Duodenal mucosa (tissue), 2 donors: ENCODE data around the gene KCNQ5.

ENCODE experiments used
- H3K27ac ChIP-seq: one replicate; pipeline ENCODE4 v1.7.0; 2013; ENCODE audit warnings: low read depth, low read length
- H3K27me3 ChIP-seq, 2 donors: one replicate each; pipeline ENCODE4 v1.7.0; 2013; ENCODE audit warnings: low read length in 2 of 2, control low read depth in 1 of 2; ENCODE audit not compliant: insufficient read depth in 2 of 2, control insufficient read depth in 1 of 2
- H3K36me3 ChIP-seq, 2 donors: one replicate each; pipeline ENCODE4 v1.7.0; 2013; ENCODE audit warnings: low read length in 2 of 2, control low read depth in 1 of 2; ENCODE audit not compliant: insufficient read depth in 2 of 2, control insufficient read depth in 1 of 2
- H3K4me1 ChIP-seq, 2 donors: one replicate each; pipeline ENCODE4 v1.7.0; 2013; ENCODE audit warnings: low read length in 2 of 2, control low read depth in 1 of 2; ENCODE audit not compliant: insufficient read depth in 2 of 2, control insufficient read depth in 1 of 2
- H3K4me3 ChIP-seq, 2 donors: one replicate each; pipeline ENCODE4 v1.7.0; 2013; ENCODE audit warnings: low read length in 2 of 2, low read depth in 1 of 2
- H3K9ac ChIP-seq, 2 donors: one replicate each; pipeline ENCODE4 v1.7.0; 2013; ENCODE audit warnings: low read length in 2 of 2, low read depth in 1 of 2
- H3K9me3 ChIP-seq, 2 donors: one replicate each; pipeline ENCODE4 v1.7.0; 2013; ENCODE audit warnings: low read length in 2 of 2, control low read depth in 1 of 2; ENCODE audit not compliant: control insufficient read depth in 1 of 2

The KCNQ5 gene

DNA sequence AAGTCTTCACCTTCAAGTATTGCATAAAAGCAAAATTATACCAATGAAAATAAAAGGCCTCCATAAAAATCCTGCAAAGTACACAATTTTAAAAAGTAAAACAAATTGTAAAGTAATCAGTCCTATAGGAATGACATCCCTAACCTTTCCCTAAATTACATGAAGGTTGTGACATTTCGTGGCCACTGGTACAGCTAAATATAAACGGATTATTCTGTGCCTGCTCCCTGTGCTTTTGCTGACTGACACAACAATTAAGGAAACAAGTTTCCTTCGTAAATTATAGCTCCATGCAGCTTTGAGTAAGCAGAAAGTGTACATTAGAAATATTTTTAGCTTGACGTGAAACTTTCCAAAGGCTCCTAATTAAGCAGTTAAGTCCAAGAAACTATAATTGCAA is 222.8 kb downstream of the KCNQ5 start:
- Histone ChIP-seq H3K4me3 (no peak overlapping the region), H3K9ac (no peak overlapping the region), H3K9me3 (no peaks in the 10 kb centered on the region), H3K36me3 (no peaks in the 10 kb centered on the region), H3K27me3 (no peaks in the 10 kb centered on the region), H3K4me1 (no peaks in the 10 kb centered on the region), H3K27ac (no peak overlapping the region)

DNA sequence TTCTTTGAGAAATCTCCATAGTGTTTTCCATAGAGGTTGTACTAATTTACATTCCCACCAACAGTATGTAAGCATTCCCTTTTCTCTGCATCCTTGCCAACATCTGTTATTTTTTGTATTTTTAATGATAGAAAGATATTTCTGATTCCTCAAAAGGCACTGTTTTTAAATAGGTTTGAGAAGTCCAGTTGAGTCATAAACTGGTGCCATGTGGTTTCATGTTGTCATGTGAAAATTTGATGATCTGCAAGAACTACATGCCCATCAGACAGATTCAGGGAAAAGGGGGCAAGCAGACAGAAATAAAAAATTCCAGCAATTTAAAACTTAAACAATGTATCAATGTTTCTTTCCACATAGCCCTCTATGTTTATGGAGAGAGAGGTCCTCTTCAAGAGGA is 227.5 kb downstream of the KCNQ5 start:
- no peak overlapping the region for H3K27ac ChIP-seq
- H3K9ac ChIP-seq, result no peak overlapping the region
- no peaks in the 10 kb centered on the region for H3K9me3 ChIP-seq
- H3K36me3 ChIP-seq, result no peaks in the 10 kb centered on the region
- H3K4me3 ChIP-seq, result no peak overlapping the region
- H3K4me1 ChIP-seq, result no peaks in the 10 kb centered on the region
- H3K27me3 ChIP-seq, result no peaks in the 10 kb centered on the region

DNA sequence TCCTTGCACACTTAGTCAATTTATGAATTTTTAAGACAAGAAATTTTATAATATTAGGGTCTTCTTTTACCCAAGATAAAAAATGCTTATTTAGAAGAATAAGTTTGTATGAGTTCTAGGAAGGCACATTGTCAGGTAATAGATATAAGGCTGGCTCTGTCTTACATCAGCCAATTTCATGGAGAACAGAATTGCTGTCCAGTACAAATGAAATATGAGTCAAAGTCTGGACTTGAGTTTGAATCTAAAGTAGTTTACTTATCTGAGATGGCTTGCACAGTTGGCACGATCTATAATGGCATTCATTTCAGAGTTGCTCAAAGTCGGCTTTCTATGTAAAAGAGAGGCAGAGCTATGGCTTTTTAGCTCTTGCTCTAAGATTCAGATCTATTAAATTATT is 228.2 kb downstream of the KCNQ5 start:
- Histone ChIP-seq H3K4me3 (no peak overlapping the region), H3K27me3 (no peaks in the 10 kb centered on the region), H3K27ac (no peak overlapping the region), H3K36me3 (no peaks in the 10 kb centered on the region), H3K4me1 (no peaks in the 10 kb centered on the region), H3K9ac (no peak overlapping the region), H3K9me3 (no peaks in the 10 kb centered on the region)

DNA sequence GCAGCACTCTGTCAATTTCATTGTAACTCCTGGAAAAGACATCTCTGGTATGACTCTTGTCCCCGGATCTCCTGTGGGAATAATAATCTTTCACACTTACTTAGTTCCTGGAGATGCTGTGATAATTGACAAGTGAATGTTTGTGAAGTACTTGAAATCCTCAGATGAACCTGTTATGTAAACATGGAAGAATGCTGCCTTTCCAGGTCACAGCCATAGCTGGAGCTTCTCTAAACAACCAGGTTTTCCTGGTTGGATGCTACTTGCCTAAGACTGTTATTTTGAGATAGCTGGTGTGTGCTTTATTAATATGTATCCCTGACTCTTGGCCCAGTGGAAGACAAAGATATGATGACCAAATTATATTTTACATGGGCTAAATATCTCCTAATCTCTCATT is 228.6 kb downstream of the KCNQ5 start:
- Histone ChIP-seq H3K36me3 (no peaks in the 10 kb centered on the region), H3K9me3 (no peaks in the 10 kb centered on the region), H3K4me3 (no peak overlapping the region), H3K9ac (no peak overlapping the region), H3K27ac (no peak overlapping the region), H3K27me3 (no peaks in the 10 kb centered on the region), H3K4me1 (no peaks in the 10 kb centered on the region)

DNA sequence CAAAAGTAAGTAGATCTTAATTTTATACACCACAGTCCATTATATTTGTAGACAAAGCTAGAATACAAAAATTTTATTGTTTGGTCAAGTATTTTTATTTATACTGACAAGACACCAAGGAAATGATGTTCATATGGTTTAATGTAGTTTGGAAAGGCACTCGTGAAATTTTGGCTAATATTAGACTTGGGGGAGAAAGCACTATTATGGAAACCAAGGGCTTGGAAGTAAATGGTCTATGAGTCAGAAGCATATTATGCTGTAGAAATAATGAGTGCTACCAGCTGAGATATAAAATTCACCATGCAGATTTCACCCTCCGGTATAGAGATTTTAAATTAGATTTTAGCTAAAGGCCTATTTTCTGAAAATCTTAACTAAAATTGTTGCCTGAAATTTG is 233.6 kb downstream of the KCNQ5 start:
- Histone ChIP-seq H3K4me3 (no peak overlapping the region), H3K4me1 (no peaks in the 10 kb centered on the region), H3K9ac (no peak overlapping the region), H3K27ac (no peak overlapping the region), H3K27me3 (no peaks in the 10 kb centered on the region), H3K36me3 (no peaks in the 10 kb centered on the region), H3K9me3 (no peaks in the 10 kb centered on the region)

DNA sequence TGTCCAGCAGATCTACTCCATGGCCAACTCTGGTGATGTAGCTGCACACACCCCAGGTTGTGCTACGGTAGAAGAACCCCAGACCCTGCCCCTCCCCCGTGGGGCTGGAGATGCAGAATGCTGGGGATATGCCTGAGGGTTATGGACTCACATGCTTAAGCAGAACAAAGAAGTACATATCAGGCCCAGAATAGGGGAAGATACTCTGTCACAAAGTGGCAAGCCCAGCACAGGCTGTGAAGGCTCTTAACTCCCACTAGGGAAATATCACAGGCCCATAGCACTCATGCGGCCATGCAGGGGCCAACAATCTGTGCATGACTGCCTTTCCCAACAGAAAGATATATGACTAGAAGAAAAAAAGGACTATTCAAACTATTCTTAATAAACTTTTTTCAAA is 234.9 kb downstream of the KCNQ5 start:
- Histone ChIP-seq H3K9ac (no peak overlapping the region), H3K27me3 (no peaks in the 10 kb centered on the region), H3K9me3 (no peaks in the 10 kb centered on the region), H3K36me3 (no peaks in the 10 kb centered on the region), H3K4me3 (no peak overlapping the region), H3K4me1 (no peaks in the 10 kb centered on the region), H3K27ac (no peak overlapping the region)

DNA sequence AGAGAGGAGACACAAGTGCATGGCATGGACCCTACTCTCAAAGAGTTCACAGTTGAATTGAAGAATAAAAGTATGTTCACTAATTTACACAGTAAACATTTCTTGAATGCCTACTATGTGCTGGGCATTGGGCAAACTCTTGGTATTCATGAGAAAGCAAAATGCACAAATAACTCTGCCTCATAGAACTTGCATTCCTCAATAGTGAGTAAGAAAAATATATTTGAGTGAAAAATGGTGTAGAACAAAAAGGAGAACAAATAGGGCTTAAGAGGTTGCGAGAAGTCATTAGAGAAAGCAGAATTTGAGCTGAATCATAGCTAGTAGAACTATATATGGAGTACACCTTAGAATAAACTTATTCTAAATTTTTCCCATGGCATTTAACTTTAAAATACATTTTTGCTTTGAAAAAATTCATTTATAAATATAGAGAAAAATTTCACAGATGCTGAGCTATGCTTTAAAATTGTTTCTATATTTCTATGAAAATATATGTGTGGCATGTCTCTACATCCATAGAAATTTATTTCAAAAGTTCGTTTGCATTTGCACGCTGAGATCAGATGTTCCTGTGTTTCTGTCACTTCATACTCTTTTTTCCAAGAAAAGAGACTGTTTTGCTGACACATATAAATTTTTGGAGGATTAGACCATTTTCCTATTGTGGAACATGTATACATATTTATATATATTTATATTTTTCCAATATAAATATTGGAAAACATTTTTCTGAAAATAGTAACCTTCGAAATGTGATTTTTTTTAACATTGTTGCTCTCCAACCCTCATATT is 236.1 kb downstream of the KCNQ5 start:
- H3K36me3 ChIP-seq, result no peaks in the 10 kb centered on the region
- no peak overlapping the region for H3K9ac ChIP-seq
- H3K4me1 ChIP-seq, result no peaks in the 10 kb centered on the region
- H3K4me3 ChIP-seq, result no peak overlapping the region
- no peak overlapping the region for H3K27ac ChIP-seq
- no peaks in the 10 kb centered on the region for H3K27me3 ChIP-seq
- H3K9me3 ChIP-seq, result no peaks in the 10 kb centered on the region

DNA sequence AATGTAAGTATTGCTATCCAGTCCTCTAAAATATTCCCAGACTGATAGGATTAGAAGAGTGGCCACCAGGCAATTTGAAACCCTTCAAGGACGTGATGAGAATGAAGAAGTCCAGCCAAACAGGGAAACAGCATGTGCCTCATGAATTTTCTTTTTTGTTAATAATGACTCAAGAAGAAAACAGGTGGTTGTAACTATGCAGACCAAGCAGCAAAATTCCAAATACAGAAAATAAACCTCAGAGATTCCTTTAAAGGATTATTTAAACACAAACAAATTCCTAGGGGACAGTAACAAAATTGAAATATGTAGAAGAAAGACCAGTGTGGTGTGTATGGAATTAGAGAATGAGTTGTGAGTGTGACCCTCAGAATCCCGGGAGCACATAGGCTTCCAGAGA is 239.2 kb downstream of the KCNQ5 start:
- Histone ChIP-seq H3K36me3 (no peaks in the 10 kb centered on the region), H3K27ac (no peak overlapping the region), H3K9ac (no peak overlapping the region), H3K4me1 (no peaks in the 10 kb centered on the region), H3K4me3 (no peak overlapping the region), H3K9me3 (no peaks in the 10 kb centered on the region), H3K27me3 (no peaks in the 10 kb centered on the region)

DNA sequence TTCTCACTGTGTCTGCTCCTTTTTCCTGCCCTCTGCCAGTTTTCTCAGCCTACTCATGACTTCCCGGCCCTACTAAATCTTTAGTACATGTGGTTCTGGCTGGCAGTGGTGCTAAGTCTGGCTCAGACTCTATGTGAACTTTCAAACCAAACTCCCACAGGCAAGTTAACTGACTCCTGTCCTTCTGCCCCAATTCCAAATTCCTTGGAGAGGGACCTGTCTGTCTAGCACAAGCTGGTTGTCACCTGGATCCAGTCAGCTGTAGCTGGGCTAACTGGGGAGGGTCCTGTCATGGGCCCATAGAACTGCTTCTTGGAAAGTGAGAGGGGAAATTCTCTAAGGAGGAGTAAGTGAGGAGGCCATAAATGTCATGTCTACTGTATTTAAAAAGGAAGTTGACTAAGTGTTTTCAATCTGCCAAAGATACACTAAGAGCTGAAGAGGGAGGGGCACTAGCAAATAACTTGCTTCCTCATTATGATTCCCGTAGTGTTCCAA is 240.1 kb downstream of the KCNQ5 start:
- Histone ChIP-seq H3K27ac (no peak overlapping the region), H3K9me3 (no peaks in the 10 kb centered on the region), H3K4me3 (no peak overlapping the region), H3K9ac (no peak overlapping the region), H3K27me3 (no peaks in the 10 kb centered on the region), H3K36me3 (no peaks in the 10 kb centered on the region), H3K4me1 (no peaks in the 10 kb centered on the region)

DNA sequence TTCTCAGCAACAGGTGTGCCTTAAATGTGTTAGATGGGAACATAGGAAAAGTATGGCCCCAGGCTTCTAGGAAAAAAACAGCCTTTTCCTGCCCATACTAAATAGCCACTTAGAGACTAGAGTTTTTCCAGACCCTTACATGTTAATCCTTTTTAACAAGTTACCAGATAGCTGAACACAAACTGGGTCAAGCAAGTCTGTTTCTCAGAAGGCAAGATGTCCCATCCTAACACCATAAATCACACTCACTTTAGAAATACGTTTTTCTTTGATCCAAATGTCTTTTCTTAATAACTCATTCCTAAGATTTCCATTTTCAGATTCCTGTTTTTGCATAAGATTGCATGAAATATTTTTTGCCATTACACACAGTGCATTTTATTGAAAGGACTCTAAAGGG is 241.3 kb downstream of the KCNQ5 start:
- Histone ChIP-seq H3K36me3 (no peaks in the 10 kb centered on the region), H3K4me1 (no peaks in the 10 kb centered on the region), H3K9me3 (no peaks in the 10 kb centered on the region), H3K27me3 (no peaks in the 10 kb centered on the region), H3K27ac (no peak overlapping the region), H3K4me3 (no peak overlapping the region), H3K9ac (no peak overlapping the region)
